ENCODE measurements around the gene ETV3L. TPM values are rescaled to one million over a fixed set of nuclear protein-coding genes. Genes with fewer than 3 reads are reported as not detected.
A peak's percentile ranks its signal among the peaks of the same experiment; 100 is the strongest.

ETV3L gene
- total and polyA plus RNA-seq, 3 experiments from 2014 or later: not detected

GRCh38 chr1:157114183-157115121 lies 14.8 kb upstream of the ETV3L start:
- Mint-ChIP-seq H3K27ac (peak overlapping the region in 1 of 8 donors; percentile 17), H3K27me3 (peaks cover 11 to 24% of the 10 kb centered on the region in 2 donors), H3K9me3 (peaks cover 0 to 2% (median 0%) of the 10 kb centered on the region in 5 donors), H3K4me3 (no peak overlapping the region), H3K4me1 (peaks cover 0 to 4% (median 0%) of the 10 kb centered on the region in 3 donors), H3K36me3 (peaks cover 0 to 1% (median 0%) of the 10 kb centered on the region in 3 donors)
- H3K27ac ChIP-seq (ENCODE audit: low read depth, low read length): no peak overlapping the region
- H3K27me3 ChIP-seq (ENCODE audit: insufficient read depth, low read length, poor library complexity, severe bottlenecking): no peaks in the 10 kb centered on the region
- CTCF ChIA-PET: interaction anchor here (1.9 to 2.0 kb wide), 2 partner anchors 20 to 42 kb away, joined by 4 read pairs; no protein-coding TSS in a partner anchor
- no peak for DNase-seq
- no peaks in the 10 kb centered on the region for H3K36me3 ChIP-seq (ENCODE audit: insufficient read depth, low read length)
- POLR2A ChIA-PET: no interaction called here
- H3K4me1 ChIP-seq (ENCODE audit: insufficient read depth, low read length): no peaks in the 10 kb centered on the region
- no peak overlapping the region for H3K4me3 ChIP-seq (ENCODE audit: low read length)
- H3K9me3 ChIP-seq (ENCODE audit: low read length): no peaks in the 10 kb centered on the region

- no peaks in the 10 kb centered on the region for H3K27me3 ChIP-seq (ENCODE audit: insufficient read depth, low read length, poor library complexity, severe bottlenecking)
- CTCF ChIA-PET: interaction anchor here (1.9 to 2.0 kb wide), 2 partner anchors 21 to 43 kb away, joined by 4 read pairs; no protein-coding TSS in a partner anchor
- Mint-ChIP-seq H3K36me3 (peaks cover 0 to 1% (median 0%) of the 10 kb centered on the region in 3 donors), H3K27me3 (peaks cover 18 to 31% of the 10 kb centered on the region in 2 donors), H3K4me3 (no peak overlapping the region), H3K4me1 (peaks cover 0 to 4% (median 0%) of the 10 kb centered on the region in 3 donors), H3K9me3 (peaks cover 0 to 2% (median 0%) of the 10 kb centered on the region in 5 donors), H3K27ac (no peak overlapping the region)
- H3K36me3 ChIP-seq (ENCODE audit: insufficient read depth, low read length): no peaks in the 10 kb centered on the region
- no peak overlapping the region for H3K27ac ChIP-seq (ENCODE audit: low read depth, low read length)
- H3K4me3 ChIP-seq (ENCODE audit: low read length): no peak overlapping the region
- no peaks in the 10 kb centered on the region for H3K4me1 ChIP-seq (ENCODE audit: insufficient read depth, low read length)
- POLR2A ChIA-PET: no interaction called here
- no peaks in the 10 kb centered on the region for H3K9me3 ChIP-seq (ENCODE audit: low read length)
- DNase-seq: no peak
Observed at GRCh38 chr1:157113631-157114030, 14.0 kb upstream of the ETV3L start.

GRCh38 chr1:157113106-157113505 lies 13.5 kb upstream of the ETV3L start:
- peaks cover 0 to 4% (median 0%) of the 10 kb centered on the region in 3 donors for H3K4me1 Mint-ChIP-seq
- no peaks in the 10 kb centered on the region for H3K36me3 Mint-ChIP-seq
- no peaks in the 10 kb centered on the region for H3K27me3 ChIP-seq (ENCODE audit: insufficient read depth, low read length, poor library complexity, severe bottlenecking)
- H3K9me3 ChIP-seq (ENCODE audit: low read length): no peaks in the 10 kb centered on the region
- H3K4me1 ChIP-seq (ENCODE audit: insufficient read depth, low read length): no peaks in the 10 kb centered on the region
- H3K27ac ChIP-seq (ENCODE audit: low read depth, low read length): no peak overlapping the region
- peak overlapping the region in 1 of 8 donors; percentile 62 for H3K27ac Mint-ChIP-seq
- ChIA-PET POLR2A (no interaction called here), CTCF (interaction anchor here (2.0 kb wide), 1 partner anchor 43 kb away, joined by 4 read pairs; no protein-coding TSS in a partner anchor)
- no peak overlapping the region for H3K4me3 ChIP-seq (ENCODE audit: low read length)
- peaks cover 0 to 2% (median 0%) of the 10 kb centered on the region in 5 donors for H3K9me3 Mint-ChIP-seq
- no peak for DNase-seq
- H3K36me3 ChIP-seq (ENCODE audit: insufficient read depth, low read length): no peaks in the 10 kb centered on the region
- no peak overlapping the region for H3K4me3 Mint-ChIP-seq
- peaks cover 20 to 36% of the 10 kb centered on the region in 2 donors for H3K27me3 Mint-ChIP-seq

GRCh38 chr1:157112186-157112867 lies 12.7 kb upstream of the ETV3L start:
- Histone ChIP-seq H3K27me3 (ENCODE audit: insufficient read depth, low read length, poor library complexity, severe bottlenecking) (no peaks in the 10 kb centered on the region), H3K9me3 (ENCODE audit: low read length) (no peaks in the 10 kb centered on the region), H3K27ac (ENCODE audit: low read depth, low read length) (no peak overlapping the region), H3K36me3 (ENCODE audit: insufficient read depth, low read length) (no peaks in the 10 kb centered on the region), H3K4me1 (ENCODE audit: insufficient read depth, low read length) (no peaks in the 10 kb centered on the region), H3K4me3 (ENCODE audit: low read length) (no peak overlapping the region)
- CTCF ChIA-PET: interaction anchor here (2.0 kb wide), 1 partner anchor 44 kb away, joined by 4 read pairs; no protein-coding TSS in a partner anchor
- no peaks in the 10 kb centered on the region for H3K36me3 Mint-ChIP-seq
- H3K9me3 Mint-ChIP-seq: peaks cover 0 to 2% (median 0%) of the 10 kb centered on the region in 5 donors
- H3K27ac Mint-ChIP-seq: peak overlapping the region in 2 of 8 donors; percentile 5 to 66
- H3K4me1 Mint-ChIP-seq: peaks cover 0 to 4% (median 0%) of the 10 kb centered on the region in 3 donors
- peaks cover 20 to 43% of the 10 kb centered on the region in 2 donors for H3K27me3 Mint-ChIP-seq
- DNase-seq: no peak
- no peak overlapping the region for H3K4me3 Mint-ChIP-seq
- POLR2A ChIA-PET: no interaction called here

- H3K4me3 ChIP-seq (ENCODE audit: low read length): no peak overlapping the region
- H3K27me3 Mint-ChIP-seq: peaks cover 20 to 49% of the 10 kb centered on the region in 2 donors
- no peaks in the 10 kb centered on the region for H3K4me1 ChIP-seq (ENCODE audit: insufficient read depth, low read length)
- H3K4me3 Mint-ChIP-seq: no peak overlapping the region
- POLR2A ChIA-PET: no interaction called here
- no peak overlapping the region for H3K27ac ChIP-seq (ENCODE audit: low read depth, low read length)
- no peaks in the 10 kb centered on the region for H3K4me1 Mint-ChIP-seq
- H3K9me3 ChIP-seq (ENCODE audit: low read length): no peaks in the 10 kb centered on the region
- DNase-seq: no peak
- H3K27ac Mint-ChIP-seq: no peak overlapping the region
- no peaks in the 10 kb centered on the region for H3K36me3 ChIP-seq (ENCODE audit: insufficient read depth, low read length)
- H3K27me3 ChIP-seq (ENCODE audit: insufficient read depth, low read length, poor library complexity, severe bottlenecking): no peaks in the 10 kb centered on the region
- peaks cover 0 to 2% (median 0%) of the 10 kb centered on the region in 5 donors for H3K9me3 Mint-ChIP-seq
- H3K36me3 Mint-ChIP-seq: no peaks in the 10 kb centered on the region
- CTCF ChIA-PET: interaction anchor here (2.0 kb wide), 1 partner anchor 21 kb away, joined by 11 read pairs; no protein-coding TSS in a partner anchor
Observed at GRCh38 chr1:157111396-157112165, 12.0 kb upstream of the ETV3L start.

- ChIA-PET CTCF (interaction anchor here (0.8 to 2.0 kb wide), 3 partner anchors 16 to 46 kb away, joined by 3 to 11 read pairs (median 5); no protein-coding TSS in a partner anchor), POLR2A (no interaction called here)
- H3K4me1 ChIP-seq (ENCODE audit: insufficient read depth, low read length): no peaks in the 10 kb centered on the region
Observed at GRCh38 chr1:157110686-157111085, 11.1 kb upstream of the ETV3L start.

GRCh38 chr1:157110003-157110402 lies 10.4 kb upstream of the ETV3L start:
- H3K4me1 ChIP-seq (ENCODE audit: insufficient read depth, low read length): no peaks in the 10 kb centered on the region
- H3K9me3 Mint-ChIP-seq: peaks cover 0 to 2% (median 0%) of the 10 kb centered on the region in 5 donors
- H3K27ac ChIP-seq (ENCODE audit: low read depth, low read length): no peak overlapping the region
- ChIA-PET POLR2A (no interaction called here), CTCF (interaction anchor here (0.8 to 2.0 kb wide), 4 partner anchors 17 to 46 kb away, joined by 3 to 11 read pairs (median 4); no protein-coding TSS in a partner anchor)
- peaks cover 0 to 3% (median 0%) of the 10 kb centered on the region in 3 donors for H3K4me1 Mint-ChIP-seq
- no peak for DNase-seq
- no peaks in the 10 kb centered on the region for H3K27me3 ChIP-seq (ENCODE audit: insufficient read depth, low read length, poor library complexity, severe bottlenecking)
- H3K27me3 Mint-ChIP-seq: peaks cover 24 to 54% of the 10 kb centered on the region in 2 donors
- H3K4me3 Mint-ChIP-seq: no peak overlapping the region
- H3K36me3 ChIP-seq (ENCODE audit: insufficient read depth, low read length): no peaks in the 10 kb centered on the region
- no peak overlapping the region for H3K27ac Mint-ChIP-seq
- H3K4me3 ChIP-seq (ENCODE audit: low read length): no peak overlapping the region
- H3K36me3 Mint-ChIP-seq: no peaks in the 10 kb centered on the region
- H3K9me3 ChIP-seq (ENCODE audit: low read length): no peaks in the 10 kb centered on the region

More at GRCh38 chr1:157110686-157111085, 11.1 kb upstream of the ETV3L start:
- peaks cover 0 to 3% (median 0%) of the 10 kb centered on the region in 3 donors for H3K4me1 Mint-ChIP-seq
- peak overlapping the region in 1 of 8 donors; percentile 11 for H3K27ac Mint-ChIP-seq
- H3K9me3 Mint-ChIP-seq: peaks cover 0 to 2% (median 0%) of the 10 kb centered on the region in 5 donors
- Histone ChIP-seq H3K9me3 (ENCODE audit: low read length) (no peaks in the 10 kb centered on the region), H3K4me3 (ENCODE audit: low read length) (no peak overlapping the region), H3K36me3 (ENCODE audit: insufficient read depth, low read length) (no peaks in the 10 kb centered on the region), H3K27ac (ENCODE audit: low read depth, low read length) (no peak overlapping the region), H3K27me3 (ENCODE audit: insufficient read depth, low read length, poor library complexity, severe bottlenecking) (no peaks in the 10 kb centered on the region)
- H3K4me3 Mint-ChIP-seq: no peak overlapping the region
- peaks cover 24 to 54% of the 10 kb centered on the region in 2 donors for H3K27me3 Mint-ChIP-seq
- DNase-seq: no peak
- H3K36me3 Mint-ChIP-seq: no peaks in the 10 kb centered on the region

All from CD8-positive, alpha-beta memory T cell (primary cell).